ENCODE results near the gene EML1.

EML1 gene

GRCh38 chr14:99774556-99775307 lies 18.5 kb upstream of the EML1 start:
- H3K9me3 ChIP-seq (ENCODE audit: control insufficient read depth, low read length): no peaks in the 10 kb centered on the region
- H3K27me3 ChIP-seq (ENCODE audit: control insufficient read depth, insufficient read depth, low read length): no peaks in the 10 kb centered on the region
- H3K9ac ChIP-seq (ENCODE audit: low read length): no peak overlapping the region
- no peak overlapping the region for H3K4me3 ChIP-seq (ENCODE audit: low read length)
- no peaks in the 10 kb centered on the region for H3K36me3 ChIP-seq (ENCODE audit: control insufficient read depth, insufficient read depth, low read length)
- H3K4me1 ChIP-seq (ENCODE audit: control insufficient read depth, insufficient read depth, low read length): no peaks in the 10 kb centered on the region

- no peaks in the 10 kb centered on the region for H3K4me1 ChIP-seq (ENCODE audit: control insufficient read depth, insufficient read depth, low read length)
- H3K9ac ChIP-seq (ENCODE audit: low read length): no peak overlapping the region
- H3K4me3 ChIP-seq (ENCODE audit: low read length): no peak overlapping the region
Observed at GRCh38 chr14:99775351-99775750, 17.9 kb upstream of the EML1 start.

GRCh38 chr14:99777951-99778350 lies 15.3 kb upstream of the EML1 start:
- Histone ChIP-seq H3K4me3 (ENCODE audit: low read length) (no peak overlapping the region), H3K36me3 (ENCODE audit: control insufficient read depth, insufficient read depth, low read length) (no peaks in the 10 kb centered on the region), H3K4me1 (ENCODE audit: control insufficient read depth, insufficient read depth, low read length) (no peaks in the 10 kb centered on the region), H3K9me3 (ENCODE audit: control insufficient read depth, low read length) (no peaks in the 10 kb centered on the region), H3K27me3 (ENCODE audit: control insufficient read depth, insufficient read depth, low read length) (no peaks in the 10 kb centered on the region), H3K9ac (ENCODE audit: low read length) (no peak overlapping the region)

More at GRCh38 chr14:99775351-99775750, 17.9 kb upstream of the EML1 start:
- no peaks in the 10 kb centered on the region for H3K27me3 ChIP-seq (ENCODE audit: control insufficient read depth, insufficient read depth, low read length)
- H3K9me3 ChIP-seq (ENCODE audit: control insufficient read depth, low read length): no peaks in the 10 kb centered on the region
- no peaks in the 10 kb centered on the region for H3K36me3 ChIP-seq (ENCODE audit: control insufficient read depth, insufficient read depth, low read length)

GRCh38 chr14:99779751-99780150 lies 13.5 kb upstream of the EML1 start:
- H3K9me3 ChIP-seq (ENCODE audit: control insufficient read depth, low read length): no peaks in the 10 kb centered on the region
- H3K4me3 ChIP-seq (ENCODE audit: low read length): no peak overlapping the region
- no peaks in the 10 kb centered on the region for H3K27me3 ChIP-seq (ENCODE audit: control insufficient read depth, insufficient read depth, low read length)
- no peak overlapping the region for H3K9ac ChIP-seq (ENCODE audit: low read length)
- no peaks in the 10 kb centered on the region for H3K4me1 ChIP-seq (ENCODE audit: control insufficient read depth, insufficient read depth, low read length)
- H3K36me3 ChIP-seq (ENCODE audit: control insufficient read depth, insufficient read depth, low read length): no peaks in the 10 kb centered on the region

- no peaks in the 10 kb centered on the region for H3K4me1 ChIP-seq (ENCODE audit: control insufficient read depth, insufficient read depth, low read length)
- no peak overlapping the region for H3K9ac ChIP-seq (ENCODE audit: low read length)
- no peaks in the 10 kb centered on the region for H3K36me3 ChIP-seq (ENCODE audit: control insufficient read depth, insufficient read depth, low read length)
- no peak overlapping the region for H3K4me3 ChIP-seq (ENCODE audit: low read length)
- H3K9me3 ChIP-seq (ENCODE audit: control insufficient read depth, low read length): no peaks in the 10 kb centered on the region
- no peaks in the 10 kb centered on the region for H3K27me3 ChIP-seq (ENCODE audit: control insufficient read depth, insufficient read depth, low read length)
Observed at GRCh38 chr14:99780690-99781089, 12.5 kb upstream of the EML1 start.

GRCh38 chr14:99781091-99781490 lies 12.1 kb upstream of the EML1 start:
- Histone ChIP-seq H3K36me3 (ENCODE audit: control insufficient read depth, insufficient read depth, low read length) (no peaks in the 10 kb centered on the region), H3K4me3 (ENCODE audit: low read length) (no peak overlapping the region), H3K9ac (ENCODE audit: low read length) (no peak overlapping the region), H3K27me3 (ENCODE audit: control insufficient read depth, insufficient read depth, low read length) (no peaks in the 10 kb centered on the region), H3K4me1 (ENCODE audit: control insufficient read depth, insufficient read depth, low read length) (no peaks in the 10 kb centered on the region), H3K9me3 (ENCODE audit: control insufficient read depth, low read length) (no peaks in the 10 kb centered on the region)

GRCh38 chr14:99781853-99782610 lies 11.2 kb upstream of the EML1 start:
- Histone ChIP-seq H3K4me3 (ENCODE audit: low read length) (no peak overlapping the region), H3K9me3 (ENCODE audit: control insufficient read depth, low read length) (no peaks in the 10 kb centered on the region), H3K9ac (ENCODE audit: low read length) (no peak overlapping the region), H3K4me1 (ENCODE audit: control insufficient read depth, insufficient read depth, low read length) (no peaks in the 10 kb centered on the region), H3K27me3 (ENCODE audit: control insufficient read depth, insufficient read depth, low read length) (no peaks in the 10 kb centered on the region), H3K36me3 (ENCODE audit: control insufficient read depth, insufficient read depth, low read length) (no peaks in the 10 kb centered on the region)

GRCh38 chr14:99784508-99784907 lies 8.7 kb upstream of the EML1 start:
- no peaks in the 10 kb centered on the region for H3K36me3 ChIP-seq (ENCODE audit: control insufficient read depth, insufficient read depth, low read length)
- no peaks in the 10 kb centered on the region for H3K4me1 ChIP-seq (ENCODE audit: control insufficient read depth, insufficient read depth, low read length)
- no peaks in the 10 kb centered on the region for H3K9me3 ChIP-seq (ENCODE audit: control insufficient read depth, low read length)
- H3K27me3 ChIP-seq (ENCODE audit: control insufficient read depth, insufficient read depth, low read length): no peaks in the 10 kb centered on the region
- no peak overlapping the region for H3K9ac ChIP-seq (ENCODE audit: low read length)
- no peak overlapping the region for H3K4me3 ChIP-seq (ENCODE audit: low read length)

GRCh38 chr14:99785426-99785825 lies 7.8 kb upstream of the EML1 start:
- no peaks in the 10 kb centered on the region for H3K9me3 ChIP-seq (ENCODE audit: control insufficient read depth, low read length)

GRCh38 chr14:99786511-99786989 lies 6.7 kb upstream of the EML1 start:
- H3K27me3 ChIP-seq (ENCODE audit: control insufficient read depth, insufficient read depth, low read length): no peaks in the 10 kb centered on the region
- H3K9me3 ChIP-seq (ENCODE audit: control insufficient read depth, low read length): no peaks in the 10 kb centered on the region
- no peak overlapping the region for H3K9ac ChIP-seq (ENCODE audit: low read length)
- H3K4me1 ChIP-seq (ENCODE audit: control insufficient read depth, insufficient read depth, low read length): no peaks in the 10 kb centered on the region
- H3K4me3 ChIP-seq (ENCODE audit: low read length): no peak overlapping the region
- no peaks in the 10 kb centered on the region for H3K36me3 ChIP-seq (ENCODE audit: control insufficient read depth, insufficient read depth, low read length)

More at GRCh38 chr14:99785426-99785825, 7.8 kb upstream of the EML1 start:
- no peaks in the 10 kb centered on the region for H3K36me3 ChIP-seq (ENCODE audit: control insufficient read depth, insufficient read depth, low read length)
- H3K4me1 ChIP-seq (ENCODE audit: control insufficient read depth, insufficient read depth, low read length): no peaks in the 10 kb centered on the region
- H3K27me3 ChIP-seq (ENCODE audit: control insufficient read depth, insufficient read depth, low read length): no peaks in the 10 kb centered on the region
- no peak overlapping the region for H3K9ac ChIP-seq (ENCODE audit: low read length)
- no peak overlapping the region for H3K4me3 ChIP-seq (ENCODE audit: low read length)

- peaks cover 5% of the 10 kb centered on the region for H3K27me3 ChIP-seq (ENCODE audit: control insufficient read depth, insufficient read depth, low read length)
- no peaks in the 10 kb centered on the region for H3K9me3 ChIP-seq (ENCODE audit: control insufficient read depth, low read length)
- no peaks in the 10 kb centered on the region for H3K4me1 ChIP-seq (ENCODE audit: control insufficient read depth, insufficient read depth, low read length)
- H3K9ac ChIP-seq (ENCODE audit: low read length): no peak overlapping the region
- H3K4me3 ChIP-seq (ENCODE audit: low read length): no peak overlapping the region
- H3K36me3 ChIP-seq (ENCODE audit: control insufficient read depth, insufficient read depth, low read length): no peaks in the 10 kb centered on the region
Observed at GRCh38 chr14:99788713-99789112, 4.5 kb upstream of the EML1 start.

- Histone ChIP-seq H3K9ac (ENCODE audit: low read length) (no peak overlapping the region), H3K4me1 (ENCODE audit: control insufficient read depth, insufficient read depth, low read length) (no peaks in the 10 kb centered on the region), H3K4me3 (ENCODE audit: low read length) (no peak overlapping the region), H3K27me3 (ENCODE audit: control insufficient read depth, insufficient read depth, low read length) (peaks cover 14% of the 10 kb centered on the region), H3K9me3 (ENCODE audit: control insufficient read depth, low read length) (no peaks in the 10 kb centered on the region), H3K36me3 (ENCODE audit: control insufficient read depth, insufficient read depth, low read length) (no peaks in the 10 kb centered on the region)
Observed at GRCh38 chr14:99789581-99789980, 3.6 kb upstream of the EML1 start.

Measured in mucosa of stomach (tissue), 1 donor.